GM12891 (cell line): Measurements from ENCODE around the gene LTA4H.

Experiments
- DNase-seq: peaks from one replicate; pipeline ENCODE4 v3.0.0; 2011; ENCODE audit warnings: low spot score; ENCODE audit not compliant: insufficient read length
- FAIRE-seq: peaks from 2 replicates; lab custom pipeline; 2011; peaks lifted over from hg19 to GRCh38; lab: Jason Lieb, UNC
- PAX5 ChIP-seq: IDR thresholded peaks from 2 replicates; pipeline ENCODE4 v1.6.1; 2011; ENCODE audit warnings: low read length, moderate library complexity, mild to moderate bottlenecking; ENCODE audit not compliant: insufficient read depth, severe bottlenecking
- POLR2A ChIP-seq: IDR thresholded peaks from 2 replicates; pipeline ENCODE4 v1.6.1; 2011; ENCODE audit warnings: low read depth, low read length, control low read depth
- POLR2AphosphoS5 ChIP-seq: IDR thresholded peaks from 2 replicates; pipeline ENCODE4 v1.6.1; 2011; ENCODE audit warnings: low read depth, low read length, control low read depth
- POU2F2 ChIP-seq: IDR thresholded peaks from 2 replicates; pipeline ENCODE4 v1.6.1; 2011; ENCODE audit warnings: low read depth, mild to moderate bottlenecking, control low read depth, low read length, moderate library complexity
- SPI1 ChIP-seq: IDR thresholded peaks from 2 replicates; pipeline ENCODE4 v1.6.1; 2011; ENCODE audit warnings: low read depth, low read length, control low read depth
- TAF1 ChIP-seq: IDR thresholded peaks from 2 replicates; pipeline ENCODE4 v1.6.1; 2011; ENCODE audit warnings: low read depth, low read length, control low read depth

LTA4H gene

DNA sequence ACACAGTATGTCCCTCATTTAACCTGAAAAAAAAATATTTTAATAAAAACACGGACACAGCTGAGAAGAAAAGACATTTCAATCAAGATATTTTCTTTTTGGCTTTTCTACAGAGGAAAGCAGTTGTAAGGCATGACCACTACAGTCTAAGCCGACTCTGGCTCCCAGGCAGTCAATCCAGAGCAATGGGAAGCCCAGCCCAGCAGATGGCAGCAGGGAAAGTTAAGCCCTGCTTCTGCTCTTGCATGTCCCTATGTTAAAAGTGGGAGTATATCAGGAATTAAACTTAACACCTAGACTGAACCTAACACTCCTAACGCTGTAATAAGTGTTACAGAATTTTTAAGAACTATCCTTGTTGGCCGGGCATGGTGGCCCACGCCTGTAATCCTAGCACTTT, 19.7 kb downstream of the LTA4H start:
- FAIRE-seq (no peak), DNase-seq (no peak)
- TF ChIP-seq POLR2A: no peak

DNA sequence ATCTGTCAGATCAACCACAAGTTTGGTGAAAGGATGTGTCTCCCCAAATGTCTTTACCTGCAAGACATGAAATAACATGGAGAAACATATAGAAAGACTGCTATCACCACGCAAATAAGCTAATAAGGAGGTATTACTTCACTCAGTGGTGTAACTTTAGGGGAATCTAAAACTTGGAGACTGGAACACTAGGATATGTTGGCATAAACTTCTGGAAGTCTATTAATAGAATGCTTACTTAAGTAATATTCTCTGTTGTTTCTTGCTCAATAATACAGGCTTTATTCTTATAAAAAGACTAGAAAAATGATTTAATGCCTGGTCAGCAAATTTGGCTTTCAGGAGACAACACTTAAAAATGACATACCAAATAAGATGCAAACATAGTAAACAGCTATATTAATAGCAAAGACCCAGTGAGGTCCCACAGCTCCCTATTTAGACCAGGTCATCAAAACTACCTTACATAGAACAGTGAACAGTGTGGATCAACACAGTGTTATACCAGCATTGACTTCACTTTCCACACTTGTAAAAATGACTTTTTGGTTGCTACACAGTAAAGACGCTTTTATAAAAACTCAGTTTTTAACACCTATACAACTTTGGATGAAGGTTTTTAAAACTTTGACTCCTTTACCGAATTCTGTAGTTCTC, 20.3 kb downstream of the LTA4H start:
- FAIRE-seq (no peak), DNase-seq (no peak)
- TF ChIP-seq POLR2AphosphoS5: no peak
- TF ChIP-seq TAF1: no peak
- TF ChIP-seq POLR2A: no peak
- TF ChIP-seq POU2F2: no peak
- TF ChIP-seq SPI1: no peak
- no peak for TF ChIP-seq PAX5

GRCh38 chr12:96007729-96008128, 27.7 kb downstream of the LTA4H start:
- FAIRE-seq (no peak), DNase-seq (no peak)
- TF ChIP-seq POLR2A: no peak
- no peak for TF ChIP-seq TAF1
- TF ChIP-seq POU2F2: no peak
- TF ChIP-seq SPI1: no peak
- TF ChIP-seq POLR2AphosphoS5: no peak
- no peak for TF ChIP-seq PAX5

- no peak for DNase-seq
- FAIRE-seq: no peak
- TF ChIP-seq TAF1: no peak
- no peak for TF ChIP-seq SPI1
- TF ChIP-seq POLR2AphosphoS5: no peak
- no peak for TF ChIP-seq PAX5
- TF ChIP-seq POLR2A: no peak
- TF ChIP-seq POU2F2: no peak
Measured at GRCh38 chr12:96006727-96007126, 28.7 kb downstream of the LTA4H start.

DNA sequence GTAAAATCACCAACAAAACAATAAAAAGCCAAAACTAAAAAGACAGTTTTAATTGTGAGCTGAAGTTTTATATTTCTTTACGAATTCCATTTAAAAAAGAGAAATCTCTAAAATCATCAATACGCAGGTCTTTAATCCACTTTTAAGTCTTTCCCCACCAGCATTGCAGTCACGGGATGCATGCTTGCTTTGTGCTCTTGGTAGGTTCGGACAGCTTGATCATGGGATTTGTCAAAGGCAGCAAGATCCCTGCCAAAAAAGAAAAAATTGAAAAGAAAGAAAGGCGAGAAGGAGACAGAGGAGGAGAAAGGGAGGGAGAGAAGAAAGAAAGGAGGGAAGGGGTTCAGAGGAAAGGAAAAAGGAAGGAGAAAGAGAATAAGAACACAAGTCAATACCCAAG, 34.5 kb downstream of the LTA4H start:
- FAIRE-seq: no peak
- no peak for DNase-seq
- TF ChIP-seq POLR2A (no peak), POU2F2 (no peak), PAX5 (no peak), SPI1 (no peak), TAF1 (no peak), POLR2AphosphoS5 (no peak)

- TF ChIP-seq PAX5 (no peak), SPI1 (no peak), POLR2A (no peak), POU2F2 (no peak), TAF1 (no peak), POLR2AphosphoS5 (no peak)
- no peak for FAIRE-seq
Measured at GRCh38 chr12:95999484-95999883, 35.9 kb downstream of the LTA4H start.

DNA sequence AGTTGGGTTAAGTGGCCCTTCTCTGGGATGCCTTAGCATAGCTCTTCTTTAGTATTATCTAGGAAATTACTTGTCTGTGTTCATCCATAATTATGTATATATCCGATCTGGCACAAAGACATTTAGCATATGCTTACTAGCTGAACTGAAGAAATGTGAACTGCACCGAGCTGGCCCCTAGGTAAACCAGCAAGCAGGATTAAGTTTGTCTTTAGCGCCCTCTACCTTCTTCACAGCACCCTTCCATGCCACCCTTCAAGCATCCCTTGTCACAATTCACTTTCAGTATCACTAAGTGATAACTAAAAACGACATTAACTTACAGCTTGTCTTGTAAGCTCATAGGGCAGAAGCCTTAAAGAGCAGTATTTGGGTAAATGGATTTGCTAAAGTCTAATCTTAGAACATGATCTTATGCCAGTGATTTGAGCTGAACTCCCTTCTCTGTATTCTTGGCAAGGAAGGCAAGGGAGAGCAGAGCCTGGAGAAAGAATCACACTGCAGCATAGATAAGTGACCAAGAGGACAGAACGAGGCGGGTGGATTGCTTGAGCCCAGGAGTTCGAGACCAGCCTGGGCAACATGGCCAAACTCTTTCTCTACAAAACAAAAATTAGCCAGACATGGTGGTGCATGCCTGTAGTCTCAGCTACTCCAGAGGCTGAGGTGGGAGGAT, 36.6 kb downstream of the LTA4H start:
- TF ChIP-seq PAX5: no peak
- TF ChIP-seq TAF1: no peak
- peak; percentile 95 for FAIRE-seq
- DNase-seq: peak; percentile 51

More at GRCh38 chr12:95999484-95999883, 35.9 kb downstream of the LTA4H start:
- no peak for DNase-seq

DNA sequence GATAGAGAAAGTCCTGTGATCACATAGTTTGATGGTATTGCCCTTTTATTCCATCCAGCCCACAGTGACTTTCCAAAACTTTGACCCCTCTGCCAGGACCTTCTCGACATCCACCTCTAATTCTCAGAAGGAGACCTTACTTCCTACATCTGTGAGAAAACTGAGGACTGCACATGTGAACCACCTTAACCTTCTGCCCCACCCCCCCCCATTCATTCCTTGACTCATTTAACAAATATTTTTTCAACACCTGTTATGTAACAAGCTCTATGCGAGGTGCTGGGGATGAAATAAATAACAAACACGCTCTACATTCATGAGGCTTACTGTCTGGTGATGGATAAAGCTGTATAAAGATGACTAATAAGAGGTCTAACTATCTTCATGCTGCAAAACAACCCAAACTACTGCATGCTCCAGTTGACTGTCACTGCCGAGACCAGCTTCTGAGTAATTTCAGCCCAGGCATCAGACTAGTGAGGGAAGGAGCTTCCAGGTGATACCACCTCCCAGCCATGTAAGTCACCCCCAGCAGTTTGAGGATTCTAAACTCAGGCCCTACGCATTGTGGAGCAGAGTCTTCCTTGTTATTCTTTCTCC, 37.4 kb downstream of the LTA4H start:
- DNase-seq (no peak), FAIRE-seq (no peak)

DNA sequence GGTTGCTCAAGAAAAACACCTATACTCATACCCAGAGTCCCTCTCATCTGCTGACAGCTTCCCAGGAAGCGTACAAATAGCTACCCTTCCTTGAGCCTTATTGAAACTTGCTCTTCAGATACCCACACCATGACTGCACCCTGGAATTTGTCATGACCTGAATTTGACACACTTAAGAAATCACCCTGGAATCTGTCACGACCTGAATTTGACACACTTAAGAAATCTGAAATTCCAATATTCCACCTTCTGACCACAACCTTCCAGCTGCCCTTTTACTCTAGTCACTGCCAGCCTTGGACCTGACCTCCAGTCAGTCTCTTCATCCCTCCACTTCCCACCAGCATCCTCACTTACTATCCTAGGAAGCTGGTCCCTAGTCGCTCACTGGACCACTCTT, 38.1 kb downstream of the LTA4H start:
- FAIRE-seq: no peak
- TF ChIP-seq SPI1 (no peak), POLR2A (no peak), POU2F2 (no peak)
- no peak for DNase-seq

More for the DNA sequence above, 37.4 kb downstream of the LTA4H start:
- TF ChIP-seq POLR2A: no peak
- TF ChIP-seq TAF1: no peak
- no peak for TF ChIP-seq POU2F2
- TF ChIP-seq PAX5: no peak
- TF ChIP-seq SPI1: no peak
- no peak for TF ChIP-seq POLR2AphosphoS5

GRCh38 chr12:95996034-95996658, 39.2 kb downstream of the LTA4H start, which contains the start of gene HAL:
TSS of gene HAL (minus strand) at chr12:95996344. CDS start at chr12:95995910, 434 bp downstream.
- FAIRE-seq: no peak

More at GRCh38 chr12:95996034-95996658, 39.2 kb downstream of the LTA4H start, which contains the start of gene HAL:
- no peak for DNase-seq
- no peak for TF ChIP-seq TAF1
- TF ChIP-seq POLR2AphosphoS5: no peak
- no peak for TF ChIP-seq POLR2A
- TF ChIP-seq POU2F2: no peak
- TF ChIP-seq SPI1: no peak
- TF ChIP-seq PAX5: no peak
